Measurements from ENCODE around the gene MRPS18C.

DNA sequence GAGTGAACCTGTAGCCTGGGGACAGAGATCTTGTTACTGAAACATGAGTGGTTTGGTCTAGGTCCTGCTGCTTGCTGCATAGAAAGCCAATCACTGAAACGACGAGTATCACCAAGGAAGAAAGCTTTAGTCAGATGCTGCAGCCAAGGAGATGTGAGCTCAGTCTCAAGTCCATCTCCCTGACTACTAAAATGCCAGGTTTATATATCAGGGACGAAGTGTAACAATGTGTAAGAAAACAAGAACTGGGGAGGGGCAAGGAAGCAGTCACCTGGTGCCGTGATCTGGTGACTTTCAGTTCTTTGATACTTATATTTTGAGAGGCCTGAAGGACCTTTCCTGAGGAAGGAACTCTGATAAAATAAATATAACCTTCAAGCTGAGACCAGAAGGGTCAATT lies 48.6 kb downstream of the MRPS18C start:
- TF ChIP-seq, protein P1, sequence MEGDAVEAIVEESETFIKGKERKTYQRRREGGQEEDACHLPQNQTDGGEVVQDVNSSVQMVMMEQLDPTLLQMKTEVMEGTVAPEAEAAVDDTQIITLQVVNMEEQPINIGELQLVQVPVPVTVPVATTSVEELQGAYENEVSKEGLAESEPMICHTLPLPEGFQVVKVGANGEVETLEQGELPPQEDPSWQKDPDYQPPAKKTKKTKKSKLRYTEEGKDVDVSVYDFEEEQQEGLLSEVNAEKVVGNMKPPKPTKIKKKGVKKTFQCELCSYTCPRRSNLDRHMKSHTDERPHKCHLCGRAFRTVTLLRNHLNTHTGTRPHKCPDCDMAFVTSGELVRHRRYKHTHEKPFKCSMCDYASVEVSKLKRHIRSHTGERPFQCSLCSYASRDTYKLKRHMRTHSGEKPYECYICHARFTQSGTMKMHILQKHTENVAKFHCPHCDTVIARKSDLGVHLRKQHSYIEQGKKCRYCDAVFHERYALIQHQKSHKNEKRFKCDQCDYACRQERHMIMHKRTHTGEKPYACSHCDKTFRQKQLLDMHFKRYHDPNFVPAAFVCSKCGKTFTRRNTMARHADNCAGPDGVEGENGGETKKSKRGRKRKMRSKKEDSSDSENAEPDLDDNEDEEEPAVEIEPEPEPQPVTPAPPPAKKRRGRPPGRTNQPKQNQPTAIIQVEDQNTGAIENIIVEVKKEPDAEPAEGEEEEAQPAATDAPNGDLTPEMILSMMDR (IDR thresholded peaks at IDR 0.05 in 8 of 11, conservative IDR thresholded peaks at IDR 0.05 in 3 of 11), result no peak
- TF ChIP-seq POLR2AphosphoS5 (IDR thresholded peaks at IDR 0.05), result no peak
